ENCODE measurements around the gene CCDC12.

The CCDC12 gene

GRCh38 chr3:46910166-46910760 is 66.3 kb downstream of the CCDC12 start:
- Histone ChIP-seq H3K9ac (ENCODE audit: low read length in 5 of 5) (no peak overlapping the region), H3K9me3 (ENCODE audit: control insufficient read depth in 5 of 5, low read length in 5 of 5) (no peaks in the 10 kb centered on the region), H3K36me3 (ENCODE audit: control insufficient read depth in 5 of 5, insufficient read depth in 5 of 5, low read length in 5 of 5) (no peaks in the 10 kb centered on the region), H3K27me3 (ENCODE audit: control insufficient read depth in 5 of 5, insufficient read depth in 4 of 5, low read length in 5 of 5) (no peaks in the 10 kb centered on the region), H3K4me3 (ENCODE audit: low read depth in 1 of 5, low read length in 5 of 5) (no peak overlapping the region), H3K4me1 (ENCODE audit: control insufficient read depth in 5 of 5, insufficient read depth in 5 of 5, low read length in 5 of 5) (peaks cover 8 to 29% (median 27%) of the 10 kb centered on the region in 5 donors), H3K27ac (ENCODE audit: low read depth, low read length) (no peak overlapping the region)

DNA sequence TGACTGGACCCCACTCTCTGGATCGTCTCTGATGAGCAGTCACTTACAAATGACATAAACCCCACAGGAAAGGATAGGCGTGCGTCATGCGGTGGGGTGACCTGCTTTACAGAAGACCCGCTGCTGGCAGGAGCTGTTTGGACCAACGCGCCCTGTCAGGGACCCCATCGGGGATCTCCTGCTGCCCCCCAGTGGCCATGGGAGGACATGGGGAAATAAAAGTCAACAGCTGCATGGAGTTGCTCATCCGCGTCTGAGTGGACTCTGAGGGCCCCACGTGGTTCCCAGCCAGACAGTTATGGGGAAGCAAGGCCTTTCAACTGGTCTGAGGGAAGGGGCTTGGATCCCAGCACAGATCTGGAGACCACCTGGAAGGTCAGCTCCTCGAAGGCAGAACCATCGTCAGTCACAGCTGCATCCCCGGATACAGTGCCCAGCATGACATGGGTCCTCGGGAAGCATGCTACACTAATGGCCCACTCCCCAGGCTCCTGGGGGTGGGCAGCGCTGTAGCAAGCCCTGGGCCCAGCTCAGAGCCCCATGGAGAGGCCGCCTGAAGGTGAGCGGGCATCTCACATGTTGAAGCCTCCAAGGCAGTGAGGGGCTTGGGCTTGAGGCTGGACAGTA is 66.9 kb downstream of the CCDC12 start:
- Histone ChIP-seq H3K27me3 (ENCODE audit: control insufficient read depth in 5 of 5, insufficient read depth in 4 of 5, low read length in 5 of 5) (no peaks in the 10 kb centered on the region), H3K9me3 (ENCODE audit: control insufficient read depth in 5 of 5, low read length in 5 of 5) (no peaks in the 10 kb centered on the region), H3K4me1 (ENCODE audit: control insufficient read depth in 5 of 5, insufficient read depth in 5 of 5, low read length in 5 of 5) (peaks cover 8 to 29% (median 27%) of the 10 kb centered on the region in 5 donors), H3K36me3 (ENCODE audit: control insufficient read depth in 5 of 5, insufficient read depth in 5 of 5, low read length in 5 of 5) (no peaks in the 10 kb centered on the region), H3K9ac (ENCODE audit: low read length in 5 of 5) (peak overlapping the region in 2 of 5 donors; percentile 20 to 23), H3K27ac (ENCODE audit: low read depth, low read length) (no peak overlapping the region), H3K4me3 (ENCODE audit: low read depth in 1 of 5, low read length in 5 of 5) (peak overlapping the region in 1 of 5 donors; percentile 22)

DNA sequence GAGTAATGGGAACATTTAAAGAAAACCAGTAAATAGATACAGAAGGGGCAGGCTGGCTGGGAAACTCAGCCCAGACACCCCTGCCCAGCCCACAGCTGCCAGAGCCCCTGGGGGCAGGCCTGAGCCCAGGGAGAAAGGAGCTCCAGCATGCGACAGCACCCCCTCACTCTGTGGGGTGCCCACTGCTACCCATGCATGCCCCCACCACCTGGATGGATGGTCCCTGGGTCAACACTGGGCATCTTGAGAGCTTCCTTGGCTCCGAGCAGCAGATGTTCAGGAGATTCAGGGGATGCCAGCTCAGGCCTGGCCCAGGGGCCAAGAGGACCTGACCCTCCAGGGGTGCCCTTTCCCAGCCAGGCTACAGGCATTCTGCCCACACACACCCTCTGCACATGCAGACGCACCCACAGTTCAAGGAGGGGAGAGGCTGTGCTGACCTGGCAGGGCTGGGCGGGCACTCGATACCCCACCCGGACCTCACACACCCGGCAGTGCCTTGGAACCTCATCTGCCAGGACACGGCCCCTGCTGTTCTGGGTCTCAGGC is 67.5 kb downstream of the CCDC12 start:
- Histone ChIP-seq H3K9ac (ENCODE audit: low read length in 5 of 5) (peak overlapping the region in 2 of 5 donors; percentile 20 to 23), H3K27ac (ENCODE audit: low read depth, low read length) (no peak overlapping the region), H3K4me3 (ENCODE audit: low read depth in 1 of 5, low read length in 5 of 5) (peak overlapping the region in 1 of 5 donors; percentile 22)

GRCh38 chr3:46908294-46908985 is 68.1 kb downstream of the CCDC12 start:
- H3K36me3 ChIP-seq (ENCODE audit: control insufficient read depth in 5 of 5, insufficient read depth in 5 of 5, low read length in 5 of 5) = no peaks in the 10 kb centered on the region
- H3K4me1 ChIP-seq (ENCODE audit: control insufficient read depth in 5 of 5, insufficient read depth in 5 of 5, low read length in 5 of 5) = peaks cover 6 to 27% (median 23%) of the 10 kb centered on the region in 5 donors
- H3K27me3 ChIP-seq (ENCODE audit: control insufficient read depth in 5 of 5, insufficient read depth in 4 of 5, low read length in 5 of 5) = no peaks in the 10 kb centered on the region
- H3K9ac ChIP-seq (ENCODE audit: low read length in 5 of 5) = no peak overlapping the region
- no peak overlapping the region for H3K27ac ChIP-seq (ENCODE audit: low read depth, low read length)
- H3K4me3 ChIP-seq (ENCODE audit: low read depth in 1 of 5, low read length in 5 of 5) = peak overlapping the region in 2 of 5 donors; percentile 8 to 41
- no peaks in the 10 kb centered on the region for H3K9me3 ChIP-seq (ENCODE audit: control insufficient read depth in 5 of 5, low read length in 5 of 5)

More for the DNA sequence above, 67.5 kb downstream of the CCDC12 start:
- H3K4me1 ChIP-seq (ENCODE audit: control insufficient read depth in 5 of 5, insufficient read depth in 5 of 5, low read length in 5 of 5) = peaks cover 8 to 29% (median 27%) of the 10 kb centered on the region in 5 donors
- no peaks in the 10 kb centered on the region for H3K27me3 ChIP-seq (ENCODE audit: control insufficient read depth in 5 of 5, insufficient read depth in 4 of 5, low read length in 5 of 5)
- H3K9me3 ChIP-seq (ENCODE audit: control insufficient read depth in 5 of 5, low read length in 5 of 5) = no peaks in the 10 kb centered on the region
- H3K36me3 ChIP-seq (ENCODE audit: control insufficient read depth in 5 of 5, insufficient read depth in 5 of 5, low read length in 5 of 5) = no peaks in the 10 kb centered on the region

DNA sequence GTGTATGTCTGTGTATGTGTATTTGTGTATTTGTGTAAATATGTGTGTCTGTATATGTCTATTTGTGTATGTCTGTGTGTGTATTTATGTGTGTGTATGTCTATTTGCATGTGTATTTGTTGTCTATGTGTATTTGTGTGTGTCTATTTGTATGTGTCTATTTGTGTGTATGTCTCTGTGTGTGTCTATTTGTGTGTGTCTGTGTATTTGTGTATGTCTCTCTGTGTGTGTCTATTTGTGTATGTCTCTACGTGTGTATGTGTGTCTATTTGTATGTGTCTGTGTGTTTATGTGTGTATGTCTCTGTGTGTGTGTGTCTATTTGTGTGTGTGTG is 68.6 kb downstream of the CCDC12 start:
- Histone ChIP-seq H3K27ac (ENCODE audit: low read depth, low read length) (no peak overlapping the region), H3K9ac (ENCODE audit: low read length in 5 of 5) (no peak overlapping the region), H3K36me3 (ENCODE audit: control insufficient read depth in 5 of 5, insufficient read depth in 5 of 5, low read length in 5 of 5) (no peaks in the 10 kb centered on the region), H3K4me3 (ENCODE audit: low read depth in 1 of 5, low read length in 5 of 5) (no peak overlapping the region), H3K9me3 (ENCODE audit: control insufficient read depth in 5 of 5, low read length in 5 of 5) (no peaks in the 10 kb centered on the region), H3K4me1 (ENCODE audit: control insufficient read depth in 5 of 5, insufficient read depth in 5 of 5, low read length in 5 of 5) (peaks cover 6 to 27% (median 23%) of the 10 kb centered on the region in 5 donors), H3K27me3 (ENCODE audit: control insufficient read depth in 5 of 5, insufficient read depth in 4 of 5, low read length in 5 of 5) (no peaks in the 10 kb centered on the region)

- Histone ChIP-seq H3K9me3 (ENCODE audit: control insufficient read depth in 5 of 5, low read length in 5 of 5) (no peaks in the 10 kb centered on the region), H3K4me3 (ENCODE audit: low read depth in 1 of 5, low read length in 5 of 5) (no peak overlapping the region), H3K27ac (ENCODE audit: low read depth, low read length) (no peak overlapping the region), H3K27me3 (ENCODE audit: control insufficient read depth in 5 of 5, insufficient read depth in 4 of 5, low read length in 5 of 5) (no peaks in the 10 kb centered on the region), H3K36me3 (ENCODE audit: control insufficient read depth in 5 of 5, insufficient read depth in 5 of 5, low read length in 5 of 5) (no peaks in the 10 kb centered on the region), H3K4me1 (ENCODE audit: control insufficient read depth in 5 of 5, insufficient read depth in 5 of 5, low read length in 5 of 5) (peaks cover 6 to 27% (median 23%) of the 10 kb centered on the region in 5 donors), H3K9ac (ENCODE audit: low read length in 5 of 5) (no peak overlapping the region)
Measured at GRCh38 chr3:46907271-46907670, 69.3 kb downstream of the CCDC12 start.

DNA sequence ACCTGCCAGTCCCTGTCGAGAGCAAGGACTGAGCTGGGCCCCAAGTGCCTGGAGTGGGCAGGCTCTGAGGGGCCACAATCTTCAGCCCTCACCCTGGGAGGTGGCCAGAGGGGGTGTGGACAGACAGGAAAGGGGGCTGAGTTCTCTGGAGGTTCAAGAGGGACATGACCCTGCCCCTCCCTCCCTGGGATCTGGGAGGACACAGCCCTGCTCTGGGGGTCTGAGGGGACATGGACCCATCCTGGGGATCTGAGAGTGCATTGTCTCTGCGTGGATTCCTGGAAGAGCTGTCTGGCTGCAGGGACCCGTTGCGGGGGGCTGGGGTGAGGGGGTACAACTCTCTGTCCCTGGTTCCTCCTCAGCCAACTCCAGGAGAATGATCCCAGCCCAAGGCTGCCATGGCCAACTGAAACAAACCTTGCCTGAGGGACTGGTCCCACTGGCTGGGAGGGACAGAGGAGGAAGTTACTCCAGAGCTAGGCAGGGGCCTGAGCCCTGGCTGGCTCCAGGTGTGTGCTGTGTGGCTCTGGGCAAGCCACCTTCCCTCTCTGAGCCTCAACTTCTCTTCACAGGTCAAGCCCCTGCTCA is 70.0 kb downstream of the CCDC12 start:
- Histone ChIP-seq H3K4me1 (ENCODE audit: control insufficient read depth in 5 of 5, insufficient read depth in 5 of 5, low read length in 5 of 5) (peaks cover 6 to 27% (median 23%) of the 10 kb centered on the region in 5 donors), H3K27me3 (ENCODE audit: control insufficient read depth in 5 of 5, insufficient read depth in 4 of 5, low read length in 5 of 5) (no peaks in the 10 kb centered on the region), H3K9ac (ENCODE audit: low read length in 5 of 5) (no peak overlapping the region), H3K9me3 (ENCODE audit: control insufficient read depth in 5 of 5, low read length in 5 of 5) (no peaks in the 10 kb centered on the region), H3K27ac (ENCODE audit: low read depth, low read length) (no peak overlapping the region), H3K36me3 (ENCODE audit: control insufficient read depth in 5 of 5, insufficient read depth in 5 of 5, low read length in 5 of 5) (no peaks in the 10 kb centered on the region), H3K4me3 (ENCODE audit: low read depth in 1 of 5, low read length in 5 of 5) (no peak overlapping the region)

DNA sequence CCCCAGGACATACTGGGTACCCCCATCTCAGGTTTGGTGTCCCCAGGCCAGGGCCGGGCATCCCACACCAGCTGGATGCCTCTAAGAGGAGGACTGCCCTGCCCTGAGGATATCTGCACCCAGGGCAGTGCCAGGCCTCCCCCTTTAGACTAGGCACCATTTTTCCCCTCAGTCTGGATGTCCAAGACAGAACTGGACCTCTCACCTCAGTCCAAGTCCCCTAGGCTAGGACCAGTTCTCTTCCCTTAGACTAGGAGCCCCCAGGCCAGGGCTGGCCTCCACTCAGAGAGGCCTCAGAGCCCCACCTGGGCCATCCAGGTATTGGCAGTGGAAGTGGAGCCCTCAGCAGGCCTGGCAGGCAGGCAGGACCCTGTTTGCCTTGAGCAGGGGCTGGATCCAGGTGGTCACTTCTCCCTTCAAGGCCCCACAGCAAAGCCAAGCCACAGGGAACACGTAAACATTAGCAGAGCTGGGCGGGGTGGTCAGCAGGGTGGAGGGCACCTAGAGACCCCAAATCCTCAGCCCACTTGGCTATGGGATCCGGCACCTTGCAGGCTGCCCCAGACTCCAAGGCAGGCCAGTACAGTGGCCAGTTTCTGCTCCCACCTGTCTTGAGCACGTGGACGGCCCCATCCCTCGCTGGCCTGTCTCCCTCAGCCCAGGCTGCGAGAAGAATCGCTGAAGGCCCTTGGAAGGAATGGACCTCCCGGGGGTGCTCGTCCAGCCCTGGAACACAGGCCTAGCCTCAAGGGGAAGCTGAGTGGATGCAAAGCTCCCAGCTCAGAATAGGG is 70.7 kb downstream of the CCDC12 start:
- peaks cover 6 to 27% (median 23%) of the 10 kb centered on the region in 5 donors for H3K4me1 ChIP-seq (ENCODE audit: control insufficient read depth in 5 of 5, insufficient read depth in 5 of 5, low read length in 5 of 5)
- H3K9me3 ChIP-seq (ENCODE audit: control insufficient read depth in 5 of 5, low read length in 5 of 5) = no peaks in the 10 kb centered on the region
- H3K27me3 ChIP-seq (ENCODE audit: control insufficient read depth in 5 of 5, insufficient read depth in 4 of 5, low read length in 5 of 5) = no peaks in the 10 kb centered on the region
- no peak overlapping the region for H3K27ac ChIP-seq (ENCODE audit: low read depth, low read length)
- no peaks in the 10 kb centered on the region for H3K36me3 ChIP-seq (ENCODE audit: control insufficient read depth in 5 of 5, insufficient read depth in 5 of 5, low read length in 5 of 5)
- no peak overlapping the region for H3K9ac ChIP-seq (ENCODE audit: low read length in 5 of 5)
- H3K4me3 ChIP-seq (ENCODE audit: low read depth in 1 of 5, low read length in 5 of 5) = no peak overlapping the region

GRCh38 chr3:46905213-46905560 is 71.4 kb downstream of the CCDC12 start:
- Histone ChIP-seq H3K27ac (ENCODE audit: low read depth, low read length) (no peak overlapping the region), H3K9me3 (ENCODE audit: control insufficient read depth in 5 of 5, low read length in 5 of 5) (no peaks in the 10 kb centered on the region), H3K4me1 (ENCODE audit: control insufficient read depth in 5 of 5, insufficient read depth in 5 of 5, low read length in 5 of 5) (peaks cover 6 to 27% (median 23%) of the 10 kb centered on the region in 5 donors), H3K9ac (ENCODE audit: low read length in 5 of 5) (no peak overlapping the region), H3K4me3 (ENCODE audit: low read depth in 1 of 5, low read length in 5 of 5) (no peak overlapping the region), H3K27me3 (ENCODE audit: control insufficient read depth in 5 of 5, insufficient read depth in 4 of 5, low read length in 5 of 5) (no peaks in the 10 kb centered on the region), H3K36me3 (ENCODE audit: control insufficient read depth in 5 of 5, insufficient read depth in 5 of 5, low read length in 5 of 5) (no peaks in the 10 kb centered on the region)

All from subcutaneous abdominal adipose tissue (tissue), 5 donors.